Inferior parietal cortex (tissue), 1 donor: Measurements from ENCODE around the gene ETFRF1.

ENCODE experiments used
- DNase-seq: peaks from one replicate; pipeline ENCODE4 v3.0.0-alpha.2; 2016; ENCODE audit errors: extremely low spot score

The ETFRF1 gene

GRCh38 chr12:25195056-25195971 is at the start of gene ETFRF1, which contains the start of gene DNAI7:
Gene ETFRF1 (plus strand): TSS chr12:25195237. CDS start chr12:25203957, 8,720 bp downstream.
Gene DNAI7 (minus strand): TSS chr12:25195160. CDS start chr12:25195078, 82 bp downstream.
- peak; percentile 90 for DNase-seq

GRCh38 chr12:25146686-25147085 is 48.4 kb upstream of the ETFRF1 start:
- no peak for DNase-seq

- peak; percentile 29 for DNase-seq
These were observed 43.6 kb upstream of the ETFRF1 start for GRCh38 chr12:25151476-25151875.

- DNase-seq = no peak
These were observed 43.0 kb upstream of the ETFRF1 start for GRCh38 chr12:25152055-25152454.

GRCh38 chr12:25155022-25155576 is 39.9 kb upstream of the ETFRF1 start:
- peak; percentile 51 for DNase-seq

GRCh38 chr12:25156061-25156460 is 39.0 kb upstream of the ETFRF1 start:
- DNase-seq = no peak

- DNase-seq = no peak
These were observed 32.2 kb upstream of the ETFRF1 start for GRCh38 chr12:25162866-25163265.

GRCh38 chr12:25182765-25183164 is 12.3 kb upstream of the ETFRF1 start:
- no peak for DNase-seq

- DNase-seq = no peak
These were observed 10.9 kb upstream of the ETFRF1 start for GRCh38 chr12:25184132-25184531.

- no peak for DNase-seq
These were observed 8.8 kb upstream of the ETFRF1 start for GRCh38 chr12:25186038-25186787.

- no peak for DNase-seq
These were observed 8.1 kb upstream of the ETFRF1 start for GRCh38 chr12:25186788-25187402.

- no peak for DNase-seq
These were observed 7.3 kb upstream of the ETFRF1 start for GRCh38 chr12:25187781-25188180.

GRCh38 chr12:25189656-25190055 is 5.4 kb upstream of the ETFRF1 start:
- no peak for DNase-seq

- no peak for DNase-seq
These were observed 4.2 kb upstream of the ETFRF1 start for GRCh38 chr12:25190793-25191192.

- no peak for DNase-seq
These were observed 823 bp upstream of the ETFRF1 start for GRCh38 chr12:25194214-25194613.

GRCh38 chr12:25194722-25195055 is 348 bp upstream of the ETFRF1 start:
- no peak for DNase-seq

GRCh38 chr12:25197608-25198007 is 2.6 kb downstream of the ETFRF1 start:
- no peak for DNase-seq

GRCh38 chr12:25200703-25201102 is 5.7 kb downstream of the ETFRF1 start:
- DNase-seq = no peak

GRCh38 chr12:25202137-25202536 is 7.1 kb downstream of the ETFRF1 start:
- no peak for DNase-seq

- DNase-seq = no peak
These were observed 12.4 kb downstream of the ETFRF1 start for GRCh38 chr12:25207411-25207810.

- DNase-seq = no peak
These were observed 12.8 kb downstream of the ETFRF1 start for GRCh38 chr12:25207846-25208245.

GRCh38 chr12:25208554-25208953 is 13.5 kb downstream of the ETFRF1 start:
- DNase-seq = no peak
